Endothelial cell (in vitro differentiated cells): ENCODE results near the gene IQGAP1. TPM values are rescaled to one million over a fixed set of nuclear protein-coding genes. Genes with fewer than 3 reads are reported as not detected.

ENCODE experiments used
- DNase-seq: peaks from one replicate; pipeline ENCODE4 v3.0.0; 2021; ENCODE audit warnings: low spot score
- H3K27ac Mint-ChIP-seq: one replicate; pipeline ENCODE4 v1.8.0; 2021; ENCODE audit warnings: mixed read lengths, inconsistent platforms; ENCODE audit not compliant: unreplicated experiment
- H3K27me3 Mint-ChIP-seq: one replicate; pipeline ENCODE4 v1.8.0; 2021; ENCODE audit warnings: mild to moderate bottlenecking, moderate library complexity, mixed read lengths, inconsistent platforms; ENCODE audit not compliant: unreplicated experiment
- H3K36me3 Mint-ChIP-seq: one replicate; pipeline ENCODE4 v1.8.0; 2021; ENCODE audit warnings: mild to moderate bottlenecking, low read depth, mixed read lengths, inconsistent platforms; ENCODE audit not compliant: unreplicated experiment
- H3K4me1 Mint-ChIP-seq: one replicate; pipeline ENCODE4 v1.8.0; 2021; ENCODE audit warnings: mild to moderate bottlenecking, mixed read lengths, inconsistent platforms; ENCODE audit not compliant: unreplicated experiment
- H3K4me3 Mint-ChIP-seq: one replicate; pipeline ENCODE4 v1.8.0; 2021; ENCODE audit warnings: mild to moderate bottlenecking, mixed read lengths, inconsistent platforms; ENCODE audit not compliant: unreplicated experiment
- H3K9me3 Mint-ChIP-seq: one replicate; pipeline ENCODE4 v1.8.0; 2021; ENCODE audit warnings: mixed read lengths, inconsistent platforms; ENCODE audit not compliant: unreplicated experiment
- CTCF ChIP-seq: fragments of 200-600 bp; sonication (generic); IDR thresholded peaks from one replicate; pipeline ENCODE4 v1.5.0; 2021; ENCODE audit warnings: antibody characterized with exemption; ENCODE audit not compliant: unreplicated experiment
- total RNA-seq: library from RNA; stranded (reverse); fragmentation: NEBNext Ultra II Directional; extraction: Animal tissue kit (Norgen Biotek cat#: 25700); gene quantifications from one replicate; pipeline ENCODE4 v1.2.1, GENCODE V29; 2021; ENCODE audit not compliant: unreplicated experiment

The IQGAP1 gene
- total RNA-seq, 1 donor from 2014 or later = 86.4 TPM

GRCh38 chr15:90358124-90359033 is 29.7 kb upstream of the IQGAP1 start:
- Mint-ChIP-seq H3K36me3 (peaks cover 3% of the 10 kb centered on the region), H3K4me3 (no peak overlapping the region), H3K9me3 (no peaks in the 10 kb centered on the region), H3K4me1 (no peaks in the 10 kb centered on the region), H3K27ac (no peak overlapping the region), H3K27me3 (peaks cover 3% of the 10 kb centered on the region)
- no peak for DNase-seq
- TF ChIP-seq CTCF = no peak

GRCh38 chr15:90360746-90361145 is 27.3 kb upstream of the IQGAP1 start:
- H3K4me1 Mint-ChIP-seq = no peaks in the 10 kb centered on the region
- no peak overlapping the region for H3K27ac Mint-ChIP-seq
- peaks cover 3% of the 10 kb centered on the region for H3K36me3 Mint-ChIP-seq
- peaks cover 4% of the 10 kb centered on the region for H3K27me3 Mint-ChIP-seq
- no peak overlapping the region for H3K4me3 Mint-ChIP-seq
- no peak for TF ChIP-seq CTCF
- no peaks in the 10 kb centered on the region for H3K9me3 Mint-ChIP-seq
- no peak for DNase-seq

- no peak overlapping the region for H3K4me3 Mint-ChIP-seq
- H3K4me1 Mint-ChIP-seq = no peaks in the 10 kb centered on the region
- peaks cover 6% of the 10 kb centered on the region for H3K27me3 Mint-ChIP-seq
- peaks cover 3% of the 10 kb centered on the region for H3K36me3 Mint-ChIP-seq
- no peaks in the 10 kb centered on the region for H3K9me3 Mint-ChIP-seq
- no peak overlapping the region for H3K27ac Mint-ChIP-seq
- no peak for DNase-seq
- TF ChIP-seq CTCF = no peak
Measured at GRCh38 chr15:90362936-90363212, 25.2 kb upstream of the IQGAP1 start.

- H3K27me3 Mint-ChIP-seq = peaks cover 6% of the 10 kb centered on the region
- DNase-seq = no peak
- no peak overlapping the region for H3K27ac Mint-ChIP-seq
- peaks cover 3% of the 10 kb centered on the region for H3K36me3 Mint-ChIP-seq
- H3K4me3 Mint-ChIP-seq = no peak overlapping the region
- H3K4me1 Mint-ChIP-seq = no peaks in the 10 kb centered on the region
- no peak for TF ChIP-seq CTCF
- no peaks in the 10 kb centered on the region for H3K9me3 Mint-ChIP-seq
Measured at GRCh38 chr15:90364251-90364650, 23.8 kb upstream of the IQGAP1 start.

- Mint-ChIP-seq H3K9me3 (no peaks in the 10 kb centered on the region), H3K36me3 (peaks cover 3% of the 10 kb centered on the region), H3K4me3 (no peak overlapping the region), H3K27ac (no peak overlapping the region), H3K4me1 (peaks cover 4% of the 10 kb centered on the region), H3K27me3 (peaks cover 4% of the 10 kb centered on the region)
- DNase-seq = no peak
- no peak for TF ChIP-seq CTCF
Measured at GRCh38 chr15:90365414-90366055, 22.5 kb upstream of the IQGAP1 start.
